C4-2B (cell line): ENCODE results near the gene PBX1.

Experiments
- H3K27ac ChIP-seq: fragments of 450-650 bp; 2 replicates; pipeline ENCODE4 v1.5.1; 2017
- CTCF ChIP-seq: fragments of 450-650 bp; conservative IDR thresholded peaks from 2 replicates; pipeline ENCODE4 v1.5.1; 2017; ENCODE audit warnings: mild to moderate bottlenecking
- ZFX ChIP-seq: fragments of 450-650 bp; IDR thresholded peaks from 2 replicates; pipeline ENCODE4 v1.6.1; 2017

The PBX1 gene

GRCh38 chr1:164792410-164793004 lies 233.5 kb downstream of the PBX1 start:
- no peak overlapping the region for H3K27ac ChIP-seq
- no peak for TF ChIP-seq ZFX

GRCh38 chr1:164794356-164794755 lies 235.4 kb downstream of the PBX1 start:
- no peak overlapping the region for H3K27ac ChIP-seq
- TF ChIP-seq ZFX = no peak
- no peak for TF ChIP-seq CTCF

GRCh38 chr1:164796916-164797315 lies 237.9 kb downstream of the PBX1 start:
- TF ChIP-seq ZFX (no peak), CTCF (no peak)
- no peak overlapping the region for H3K27ac ChIP-seq

GRCh38 chr1:164801246-164801731 lies 242.3 kb downstream of the PBX1 start:
- TF ChIP-seq ZFX (no peak), CTCF (no peak)
- H3K27ac ChIP-seq = no peak overlapping the region

- no peak overlapping the region for H3K27ac ChIP-seq
Observed at GRCh38 chr1:164801791-164802502, 243.0 kb downstream of the PBX1 start.

GRCh38 chr1:164802529-164803282 lies 243.7 kb downstream of the PBX1 start:
- H3K27ac ChIP-seq = no peak overlapping the region
- TF ChIP-seq ZFX = no peak
- TF ChIP-seq CTCF = no peak

More at GRCh38 chr1:164801791-164802502, 243.0 kb downstream of the PBX1 start:
- TF ChIP-seq ZFX (no peak), CTCF (no peak)

GRCh38 chr1:164803366-164803765 lies 244.4 kb downstream of the PBX1 start:
- TF ChIP-seq ZFX (no peak), CTCF (no peak)
- H3K27ac ChIP-seq = no peak overlapping the region
